ENCODE data around the gene SLX4IP.

- TF ChIP-seq POLR2A (IDR thresholded peaks at IDR 0.05; ENCODE audit: low read depth, low read length) (no peak), TAF1 (IDR thresholded peaks at IDR 0.05; ENCODE audit: borderline replicate concordance, low read depth, low read length) (no peak), POLR2AphosphoS5 (IDR thresholded peaks at IDR 0.05; ENCODE audit: low read depth, low read length) (no peak)
These were observed 137.7 kb downstream of the SLX4IP start for GRCh38 chr20:10572853-10573252.

All from GM12892 (cell line).